Measurements from ENCODE around the gene KAZALD1.

Gene KAZALD1

DNA sequence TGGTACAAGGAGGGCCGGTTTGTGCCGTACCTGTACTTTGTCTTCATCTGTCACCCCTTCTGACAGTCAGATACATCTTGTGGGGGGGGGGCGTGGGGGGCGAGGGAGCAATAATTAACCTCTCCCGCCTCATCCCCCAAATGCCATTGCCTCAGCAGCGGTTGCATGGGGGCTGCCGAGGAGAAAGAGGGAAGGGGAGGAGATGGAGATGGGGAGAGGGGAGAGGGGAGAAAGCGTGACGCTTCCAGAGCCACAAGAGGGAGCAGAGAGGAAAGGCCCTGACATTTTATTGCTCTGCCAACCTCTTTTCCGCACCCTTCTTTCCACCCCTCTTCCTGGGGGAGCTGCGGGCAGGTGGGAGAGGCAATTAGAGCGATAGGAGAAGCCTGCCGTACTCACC is 11.8 kb downstream of the KAZALD1 start:
- H3K36me3 ChIP-seq (ENCODE audit: control insufficient read depth in 1 of 2, insufficient read depth in 2 of 2, low read depth in 1 of 2, low read length in 2 of 2): no peaks in the 10 kb centered on the region
- no peak overlapping the region for H3K4me3 ChIP-seq (ENCODE audit: insufficient read depth in 1 of 2, low read depth in 1 of 2, low read length in 2 of 2)
- no peak overlapping the region for H3K4ac ChIP-seq (ENCODE audit: low read depth in 1 of 2, low read length in 2 of 2)
- H3K9ac ChIP-seq (ENCODE audit: low read length): no peak overlapping the region
- no peak overlapping the region for H4K91ac ChIP-seq (ENCODE audit: low read length)
- no peaks in the 10 kb centered on the region for H3K9me3 ChIP-seq (ENCODE audit: control insufficient read depth, low read length)
- H3K18ac ChIP-seq (ENCODE audit: low read depth in 1 of 2, low read length in 2 of 2): no peak overlapping the region
- no peak overlapping the region for H3K27ac ChIP-seq (ENCODE audit: low read length, poor library complexity, severe bottlenecking)
- no peaks in the 10 kb centered on the region for H3K4me1 ChIP-seq (ENCODE audit: control insufficient read depth, insufficient read depth, low read depth, low read length)
- no peak overlapping the region for H3K4me2 ChIP-seq (ENCODE audit: low read length, poor library complexity, severe bottlenecking)
- no peaks in the 10 kb centered on the region for H3K79me1 ChIP-seq (replicated peaks; ENCODE audit: low read length, poor library complexity, severe bottlenecking)
- H2BK12ac ChIP-seq (ENCODE audit: low read length in 2 of 2): no peak overlapping the region
- H3K27me3 ChIP-seq (ENCODE audit: control insufficient read depth in 1 of 2, insufficient read depth in 1 of 2, low read length in 2 of 2): peaks cover 63 to 65% of the 10 kb centered on the region in 2 experiments
- H3K14ac ChIP-seq (ENCODE audit: low read length in 2 of 2): no peak overlapping the region
- H2AFZ ChIP-seq (ENCODE audit: low read depth, low read length): no peak overlapping the region
- no peak for DNase-seq
- WGBS: 0% methylated on average over 2 of the region's 13 CpGs
- no peak overlapping the region for H2BK15ac ChIP-seq (ENCODE audit: low read depth, poor library complexity, severe bottlenecking)
- H2BK120ac ChIP-seq (ENCODE audit: low read depth, low read length): no peak overlapping the region
- H2BK5ac ChIP-seq (ENCODE audit: low read depth, low read length, poor library complexity, severe bottlenecking): no peak overlapping the region
- peak overlapping the region in 1 of 2 experiments; percentile 43 for H3K23ac ChIP-seq (ENCODE audit: low read length in 2 of 2)
- H2AK5ac ChIP-seq (ENCODE audit: low read length, severe bottlenecking): no peak overlapping the region
- no peak overlapping the region for H4K8ac ChIP-seq (ENCODE audit: low read length)

DNA sequence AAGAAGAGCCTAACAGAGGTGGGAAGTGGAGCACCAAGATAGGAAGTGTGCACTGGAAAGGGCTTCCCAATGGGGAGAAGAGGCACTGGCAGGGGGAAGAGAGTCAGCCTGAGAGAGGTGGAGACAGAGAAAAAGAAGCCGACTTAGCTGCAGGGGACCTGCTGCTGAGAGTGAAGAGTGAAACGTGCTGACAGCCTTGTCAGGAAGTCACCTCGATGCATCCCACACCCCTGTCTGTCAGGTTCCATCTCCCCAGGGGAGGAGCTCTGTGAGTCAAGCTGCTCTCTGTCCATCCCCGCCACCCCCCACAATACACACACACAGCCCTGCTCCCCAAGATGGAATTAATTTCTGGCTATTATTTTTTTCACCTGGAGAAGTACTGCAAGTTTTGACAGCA is 14.0 kb downstream of the KAZALD1 start:
- Histone ChIP-seq H3K18ac (ENCODE audit: low read depth in 1 of 2, low read length in 2 of 2) (no peak overlapping the region), H3K9me3 (ENCODE audit: control insufficient read depth, low read length) (no peaks in the 10 kb centered on the region), H3K9ac (ENCODE audit: low read length) (no peak overlapping the region), H3K4me3 (ENCODE audit: insufficient read depth in 1 of 2, low read depth in 1 of 2, low read length in 2 of 2) (no peak overlapping the region), H3K27ac (ENCODE audit: low read length, poor library complexity, severe bottlenecking) (no peak overlapping the region), H3K4ac (ENCODE audit: low read depth in 1 of 2, low read length in 2 of 2) (no peak overlapping the region), H3K14ac (ENCODE audit: low read length in 2 of 2) (no peak overlapping the region), H3K23ac (ENCODE audit: low read length in 2 of 2) (no peak overlapping the region), H2BK5ac (ENCODE audit: low read depth, low read length, poor library complexity, severe bottlenecking) (no peak overlapping the region), H3K79me1 (replicated peaks; ENCODE audit: low read length, poor library complexity, severe bottlenecking) (no peaks in the 10 kb centered on the region), H3K4me1 (ENCODE audit: control insufficient read depth, insufficient read depth, low read depth, low read length) (no peaks in the 10 kb centered on the region), H2BK15ac (ENCODE audit: low read depth, poor library complexity, severe bottlenecking) (no peak overlapping the region), H4K8ac (ENCODE audit: low read length) (no peak overlapping the region), H3K4me2 (ENCODE audit: low read length, poor library complexity, severe bottlenecking) (no peak overlapping the region), H2BK120ac (ENCODE audit: low read depth, low read length) (no peak overlapping the region), H3K36me3 (ENCODE audit: control insufficient read depth in 1 of 2, insufficient read depth in 2 of 2, low read depth in 1 of 2, low read length in 2 of 2) (no peaks in the 10 kb centered on the region), H3K27me3 (ENCODE audit: control insufficient read depth in 1 of 2, insufficient read depth in 1 of 2, low read length in 2 of 2) (peaks cover 74 to 76% of the 10 kb centered on the region in 2 experiments), H2AFZ (ENCODE audit: low read depth, low read length) (no peak overlapping the region), H2BK12ac (ENCODE audit: low read length in 2 of 2) (no peak overlapping the region), H4K91ac (ENCODE audit: low read length) (no peak overlapping the region), H2AK5ac (ENCODE audit: low read length, severe bottlenecking) (no peak overlapping the region)
- 6% methylated on average over 3 of the region's 4 CpGs for WGBS
- no peak for DNase-seq

DNA sequence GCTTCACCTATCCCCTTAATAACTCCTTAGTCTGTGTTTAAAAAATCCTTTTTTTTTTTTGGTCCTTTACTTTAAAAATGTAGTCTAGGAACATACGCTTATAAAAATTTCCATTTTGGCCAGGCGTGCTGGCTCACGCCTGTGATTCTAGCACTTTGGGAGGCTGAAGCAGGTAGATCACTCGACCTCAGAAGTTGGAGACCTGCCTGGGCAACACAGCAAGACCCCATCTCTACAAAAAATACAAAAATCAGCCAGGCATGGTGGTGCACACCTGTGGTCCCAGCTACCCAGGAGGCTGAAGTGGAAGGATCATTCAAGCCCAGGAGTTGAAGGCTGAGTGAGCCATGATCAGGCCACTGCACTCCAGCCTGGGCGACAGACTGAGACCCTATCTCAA is 14.8 kb downstream of the KAZALD1 start:
- H3K4me3 ChIP-seq (ENCODE audit: insufficient read depth in 1 of 2, low read depth in 1 of 2, low read length in 2 of 2): no peak overlapping the region
- peaks cover 76 to 82% of the 10 kb centered on the region in 2 experiments for H3K27me3 ChIP-seq (ENCODE audit: control insufficient read depth in 1 of 2, insufficient read depth in 1 of 2, low read length in 2 of 2)
- no peaks in the 10 kb centered on the region for H3K9me3 ChIP-seq (ENCODE audit: control insufficient read depth, low read length)
- H3K4me2 ChIP-seq (ENCODE audit: low read length, poor library complexity, severe bottlenecking): no peak overlapping the region
- 64% methylated on average over 4 of the region's 5 CpGs for WGBS
- no peak overlapping the region for H4K8ac ChIP-seq (ENCODE audit: low read length)
- DNase-seq: no peak
- no peak overlapping the region for H3K23ac ChIP-seq (ENCODE audit: low read length in 2 of 2)
- H2AFZ ChIP-seq (ENCODE audit: low read depth, low read length): no peak overlapping the region
- H3K9ac ChIP-seq (ENCODE audit: low read length): no peak overlapping the region
- no peak overlapping the region for H4K91ac ChIP-seq (ENCODE audit: low read length)
- no peaks in the 10 kb centered on the region for H3K4me1 ChIP-seq (ENCODE audit: control insufficient read depth, insufficient read depth, low read depth, low read length)
- no peak overlapping the region for H3K27ac ChIP-seq (ENCODE audit: low read length, poor library complexity, severe bottlenecking)
- H3K14ac ChIP-seq (ENCODE audit: low read length in 2 of 2): no peak overlapping the region
- no peak overlapping the region for H2BK120ac ChIP-seq (ENCODE audit: low read depth, low read length)
- no peak overlapping the region for H2BK15ac ChIP-seq (ENCODE audit: low read depth, poor library complexity, severe bottlenecking)
- no peak overlapping the region for H3K4ac ChIP-seq (ENCODE audit: low read depth in 1 of 2, low read length in 2 of 2)
- H3K79me1 ChIP-seq (replicated peaks; ENCODE audit: low read length, poor library complexity, severe bottlenecking): no peaks in the 10 kb centered on the region
- H2BK12ac ChIP-seq (ENCODE audit: low read length in 2 of 2): no peak overlapping the region
- no peaks in the 10 kb centered on the region for H3K36me3 ChIP-seq (ENCODE audit: control insufficient read depth in 1 of 2, insufficient read depth in 2 of 2, low read depth in 1 of 2, low read length in 2 of 2)
- no peak overlapping the region for H2BK5ac ChIP-seq (ENCODE audit: low read depth, low read length, poor library complexity, severe bottlenecking)
- no peak overlapping the region for H3K18ac ChIP-seq (ENCODE audit: low read depth in 1 of 2, low read length in 2 of 2)
- no peak overlapping the region for H2AK5ac ChIP-seq (ENCODE audit: low read length, severe bottlenecking)

DNA sequence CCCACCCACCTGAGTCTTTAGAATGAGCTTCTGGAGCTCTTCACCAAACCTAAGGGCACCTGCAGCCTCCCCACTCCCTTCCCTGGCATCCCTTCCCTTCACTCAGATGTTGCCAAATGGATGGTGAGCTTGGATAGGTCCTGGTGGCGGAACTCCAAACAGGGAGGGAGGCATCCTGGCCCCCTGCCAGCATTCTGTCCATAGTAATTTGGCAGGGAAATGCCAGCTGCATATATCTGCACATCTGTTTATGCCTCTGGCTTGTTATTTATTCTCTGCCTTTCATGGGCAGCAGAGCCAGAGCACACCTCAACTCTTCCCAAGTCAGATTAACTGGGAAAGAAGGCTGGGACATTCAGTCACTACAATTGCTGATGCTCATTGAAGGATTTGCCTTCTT is 18.1 kb downstream of the KAZALD1 start:
- Histone ChIP-seq H2BK12ac (ENCODE audit: low read length in 2 of 2) (no peak overlapping the region), H3K23ac (ENCODE audit: low read length in 2 of 2) (no peak overlapping the region), H3K4me3 (ENCODE audit: insufficient read depth in 1 of 2, low read depth in 1 of 2, low read length in 2 of 2) (no peak overlapping the region), H4K91ac (ENCODE audit: low read length) (no peak overlapping the region), H3K79me1 (replicated peaks; ENCODE audit: low read length, poor library complexity, severe bottlenecking) (no peaks in the 10 kb centered on the region), H3K4me1 (ENCODE audit: control insufficient read depth, insufficient read depth, low read depth, low read length) (no peaks in the 10 kb centered on the region), H3K27ac (ENCODE audit: low read length, poor library complexity, severe bottlenecking) (no peak overlapping the region), H2AK5ac (ENCODE audit: low read length, severe bottlenecking) (no peak overlapping the region), H3K4me2 (ENCODE audit: low read length, poor library complexity, severe bottlenecking) (no peak overlapping the region), H2BK120ac (ENCODE audit: low read depth, low read length) (no peak overlapping the region), H2BK15ac (ENCODE audit: low read depth, poor library complexity, severe bottlenecking) (no peak overlapping the region), H2BK5ac (ENCODE audit: low read depth, low read length, poor library complexity, severe bottlenecking) (no peak overlapping the region), H3K36me3 (ENCODE audit: control insufficient read depth in 1 of 2, insufficient read depth in 2 of 2, low read depth in 1 of 2, low read length in 2 of 2) (no peaks in the 10 kb centered on the region), H3K9ac (ENCODE audit: low read length) (no peak overlapping the region), H3K18ac (ENCODE audit: low read depth in 1 of 2, low read length in 2 of 2) (no peak overlapping the region), H3K4ac (ENCODE audit: low read depth in 1 of 2, low read length in 2 of 2) (no peak overlapping the region), H3K9me3 (ENCODE audit: control insufficient read depth, low read length) (no peaks in the 10 kb centered on the region), H3K14ac (ENCODE audit: low read length in 2 of 2) (no peak overlapping the region), H4K8ac (ENCODE audit: low read length) (no peak overlapping the region), H3K27me3 (ENCODE audit: control insufficient read depth in 1 of 2, insufficient read depth in 1 of 2, low read length in 2 of 2) (peaks cover 65 to 74% of the 10 kb centered on the region in 2 experiments), H2AFZ (ENCODE audit: low read depth, low read length) (no peak overlapping the region)
- no peak for DNase-seq
- WGBS: 79% methylated on average over 1 of the region's 1 CpG

Measured in mesenchymal stem cell (in vitro differentiated cells and primary cell).